HCT116 (cell line): Measurements from ENCODE around the gene ZNF521.

Experiments
- CEBPB ChIP-seq: IDR thresholded peaks from 2 replicates; pipeline ENCODE4 v1.6.1; 2012; ENCODE audit warnings: low read depth
- POLR2A ChIP-seq: IDR thresholded peaks from 2 replicates; pipeline ENCODE4 v1.7.0; 2011; ENCODE audit warnings: borderline replicate concordance; ENCODE audit not compliant: insufficient read depth, insufficient read length; ENCODE audit errors: extremely low read depth
- YY1 ChIP-seq: IDR thresholded peaks from 2 replicates; pipeline ENCODE4 v1.6.1; 2011; ENCODE audit warnings: low read length, low read depth, moderate library complexity, mild to moderate bottlenecking; ENCODE audit not compliant: insufficient replicate concordance; ENCODE audit errors: extremely low read depth
- TF ChIP-seq, protein P1 (sequence below): IDR thresholded peaks from 2 replicates; pipeline ENCODE4 v1.6.1; 2012

GRCh38 chr18:25340762-25341161, 11.2 kb downstream of the ZNF521 start:
- no peak for TF ChIP-seq YY1
- TF ChIP-seq, protein P1, sequence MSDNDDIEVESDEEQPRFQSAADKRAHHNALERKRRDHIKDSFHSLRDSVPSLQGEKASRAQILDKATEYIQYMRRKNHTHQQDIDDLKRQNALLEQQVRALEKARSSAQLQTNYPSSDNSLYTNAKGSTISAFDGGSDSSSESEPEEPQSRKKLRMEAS = no peak
- no peak for TF ChIP-seq POLR2A
- no peak for TF ChIP-seq CEBPB
